BE2C (cell line): Measurements from ENCODE around the gene TRIM27.

Experiments used
- DNase-seq: peaks from one replicate; pipeline ENCODE4 v3.0.0-alpha.2; 2020
- H3K27me3 ChIP-seq: fragments of 250-450 bp; sonication (Bioruptor Pico); 2 replicates; pipeline ENCODE4 v1.5.1; 2020; ENCODE audit warnings: mild to moderate bottlenecking
- H3K36me3 ChIP-seq: fragments of 250-450 bp; sonication (Bioruptor Pico); 2 replicates; pipeline ENCODE4 v1.5.1; 2020; ENCODE audit warnings: mild to moderate bottlenecking
- H3K4me1 ChIP-seq: fragments of 250-450 bp; sonication (Bioruptor Pico); 2 replicates; pipeline ENCODE4 v1.5.1; 2020
- H3K4me3 ChIP-seq: 2 replicates; pipeline ENCODE4 v1.5.1; 2011; ENCODE audit warnings: low read depth, low read length
- H3K9me3 ChIP-seq: fragments of 250-450 bp; sonication (Bioruptor Pico); 2 replicates; pipeline ENCODE4 v1.5.1; 2020
- CTCF ChIP-seq: IDR thresholded peaks from 2 replicates; pipeline ENCODE4 v1.5.1; 2012; ENCODE audit warnings: mild to moderate bottlenecking, low read depth, low read length

TRIM27 gene

DNA sequence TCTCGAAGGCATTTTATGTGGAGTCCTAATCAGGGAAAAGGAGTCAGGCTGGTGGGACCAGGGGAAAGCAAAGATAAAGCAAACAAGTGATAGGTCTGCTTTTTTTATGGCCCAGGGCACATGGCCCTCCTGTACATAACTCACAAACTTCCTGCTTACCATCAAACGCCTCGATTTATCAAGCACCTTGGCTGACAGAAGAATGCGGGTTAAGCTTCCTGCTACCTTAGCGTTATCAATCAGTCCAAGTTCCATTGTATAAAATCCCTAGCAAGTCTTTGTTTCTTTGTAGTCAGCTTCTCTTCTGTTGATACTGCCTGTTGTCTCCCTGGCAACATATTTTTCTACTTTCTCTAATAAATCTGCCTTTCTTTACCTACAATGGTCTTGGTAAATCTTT, 4.1 kb upstream of the TRIM27 start:
- DNase-seq: no peak
- H3K4me3 ChIP-seq: no peak overlapping the region
- H3K36me3 ChIP-seq: peaks cover 5% of the 10 kb centered on the region; the same call in 1 of the 2 replicates
- no peaks in the 10 kb centered on the region for H3K4me1 ChIP-seq
- no peak for TF ChIP-seq CTCF
- no peaks in the 10 kb centered on the region for H3K27me3 ChIP-seq
- H3K9me3 ChIP-seq: no peaks in the 10 kb centered on the region

- no peaks in the 10 kb centered on the region for H3K27me3 ChIP-seq
Measured at GRCh38 chr6:28922821-28923317, 916 bp downstream of the TRIM27 start.

DNA sequence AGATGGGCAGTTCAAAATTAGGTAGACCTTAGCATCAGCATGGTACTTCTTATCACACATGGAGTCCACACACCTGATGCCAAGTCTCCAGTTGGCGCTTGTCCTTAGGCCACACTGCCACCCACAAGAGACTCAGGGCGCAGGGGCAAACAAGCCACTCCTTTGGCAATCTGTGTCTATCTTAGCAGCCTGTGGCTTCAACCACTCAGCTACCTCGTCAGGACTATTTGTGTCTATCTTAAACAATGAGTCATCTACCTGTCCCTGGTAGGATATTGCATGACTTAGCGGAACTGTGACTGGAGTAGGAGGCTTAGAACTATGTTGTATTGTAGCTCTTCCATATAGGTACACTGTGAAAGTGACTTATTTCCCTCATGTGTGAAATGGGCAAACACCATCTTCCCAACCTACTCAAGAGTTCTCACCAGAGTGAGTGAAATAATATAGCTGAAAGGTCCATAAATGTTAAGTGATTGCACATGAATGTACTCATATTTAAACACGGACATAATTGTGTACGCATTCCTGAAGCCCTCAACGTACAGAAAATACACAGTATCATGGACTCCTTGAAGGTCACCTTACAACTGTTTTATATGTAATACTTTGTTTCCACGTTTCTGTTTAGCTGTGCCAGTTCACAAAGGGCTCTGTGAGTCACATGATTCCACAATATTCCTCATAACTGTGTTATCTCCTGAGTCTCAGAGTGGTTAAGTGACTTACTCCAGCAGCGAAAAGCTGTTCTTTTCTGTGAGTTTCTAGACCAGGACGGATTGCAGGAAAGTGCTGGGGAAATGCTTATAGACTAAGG, 1.6 kb downstream of the TRIM27 start:
- no peak for DNase-seq
- H3K4me1 ChIP-seq: no peaks in the 10 kb centered on the region

More at GRCh38 chr6:28922821-28923317, 916 bp downstream of the TRIM27 start:
- TF ChIP-seq CTCF: no peak
- H3K36me3 ChIP-seq: peaks cover 49% of the 10 kb centered on the region
- H3K9me3 ChIP-seq: no peaks in the 10 kb centered on the region
- DNase-seq: no peak
- peak overlapping the region; percentile 98 for H3K4me3 ChIP-seq
- no peaks in the 10 kb centered on the region for H3K4me1 ChIP-seq

GRCh38 chr6:28920281-28920680, 3.5 kb downstream of the TRIM27 start:
- no peaks in the 10 kb centered on the region for H3K4me1 ChIP-seq
- H3K36me3 ChIP-seq: peaks cover 71% of the 10 kb centered on the region
- H3K4me3 ChIP-seq: no peak overlapping the region
- H3K27me3 ChIP-seq: no peaks in the 10 kb centered on the region
- no peaks in the 10 kb centered on the region for H3K9me3 ChIP-seq
- TF ChIP-seq CTCF: no peak
- DNase-seq: no peak

More for the DNA sequence above, 1.6 kb downstream of the TRIM27 start:
- Histone ChIP-seq H3K9me3 (no peaks in the 10 kb centered on the region), H3K27me3 (no peaks in the 10 kb centered on the region), H3K36me3 (peaks cover 53% of the 10 kb centered on the region), H3K4me3 (peak overlapping the region; percentile 98)
- no peak for TF ChIP-seq CTCF

DNA sequence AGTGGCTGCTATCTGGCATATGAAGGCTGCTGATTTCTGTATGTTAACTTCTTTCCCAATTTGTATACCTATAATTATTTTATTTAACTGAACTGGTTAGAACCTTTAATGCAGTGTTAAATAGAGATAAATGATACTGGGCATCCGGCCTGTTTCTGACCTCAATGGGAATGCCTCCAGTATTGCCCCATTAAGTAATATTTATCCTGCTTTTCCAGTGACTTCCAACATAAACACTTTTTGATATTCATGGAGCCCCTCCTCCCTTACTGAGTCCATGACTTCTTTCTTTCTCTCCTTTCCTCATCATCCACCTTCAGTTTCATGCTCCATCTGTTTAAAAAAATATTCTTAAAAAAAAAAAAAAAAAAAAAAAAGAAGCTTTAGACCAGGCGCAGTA, 8.8 kb downstream of the TRIM27 start:
- Histone ChIP-seq H3K9me3 (no peaks in the 10 kb centered on the region), H3K4me1 (no peaks in the 10 kb centered on the region), H3K27me3 (no peaks in the 10 kb centered on the region), H3K36me3 (peaks cover 75% of the 10 kb centered on the region), H3K4me3 (no peak overlapping the region)
- no peak for DNase-seq
- TF ChIP-seq CTCF: no peak

- Histone ChIP-seq H3K27me3 (no peaks in the 10 kb centered on the region), H3K9me3 (no peaks in the 10 kb centered on the region), H3K4me3 (no peak overlapping the region), H3K4me1 (no peaks in the 10 kb centered on the region), H3K36me3 (peaks cover 76% of the 10 kb centered on the region)
- no peak for DNase-seq
- TF ChIP-seq CTCF: no peak
Measured at GRCh38 chr6:28910901-28911690, 12.7 kb downstream of the TRIM27 start.
